Common myeloid progenitor, CD34-positive (primary cell): Measurements from ENCODE around the gene THAP10.

Experiments
- CTCF ChIA-PET: fragments of 350-600 bp; sonication (Branson Sonifier 250); formaldehyde crosslinking; loops from one replicate; lab custom pipeline; 2021; ENCODE audit warnings: antibody characterized with exemption; lab: Charles Lee
- POLR2A ChIA-PET: fragments of 350-600 bp; sonication (Branson Sonifier 250); formaldehyde crosslinking; loops from one replicate; lab custom pipeline; 2021; ENCODE audit warnings: antibody characterized with exemption; lab: Charles Lee
- DNase-seq, 3 donors: peaks; one replicate each; pipeline versions ENCODE4 v3.0.0 to v3.0.0-alpha.2; 2013
- H3K27ac ChIP-seq, 2 experiments: 1 replicate in 1 of 2; 2 replicates in 1 of 2; pipeline ENCODE4 v1.7.0; 2013; ENCODE audit warnings: inconsistent platforms in 2 of 2, low read length in 2 of 2, mild to moderate bottlenecking in 2 of 2, low read depth in 1 of 2, moderate library complexity in 1 of 2; ENCODE audit not compliant: severe bottlenecking in 2 of 2, insufficient read depth in 1 of 2, poor library complexity in 1 of 2
- H3K27me3 ChIP-seq, 5 experiments: replicated peaks in 2 of 5; 1 replicate in 3 of 5; 2 replicates in 2 of 5; pipeline versions ENCODE4 v1.6.1 to v1.7.0; 2013; ENCODE audit warnings: low read length in 4 of 5, mild to moderate bottlenecking in 2 of 5, moderate library complexity in 2 of 5, inconsistent platforms in 1 of 5; ENCODE audit not compliant: insufficient read depth in 5 of 5, control insufficient read depth in 4 of 5
- H3K36me3 ChIP-seq, 4 experiments: 1 replicate in 2 of 4; 2 replicates in 2 of 4; pipeline versions ENCODE4 v1.6.1 to v1.7.0; 2013; ENCODE audit warnings: low read length in 3 of 4, control low read depth in 1 of 4, mild to moderate bottlenecking in 1 of 4; ENCODE audit not compliant: control insufficient read depth in 4 of 4, insufficient read depth in 4 of 4
- H3K4me1 ChIP-seq, 4 experiments: 1 replicate in 3 of 4; 2 replicates in 1 of 4; pipeline versions ENCODE4 v1.6.1 to v1.7.1; 2013; ENCODE audit warnings: low read length in 3 of 4, mild to moderate bottlenecking in 3 of 4, control low read depth in 1 of 4, inconsistent platforms in 1 of 4, moderate library complexity in 1 of 4; ENCODE audit not compliant: control insufficient read depth in 4 of 4, insufficient read depth in 4 of 4; ENCODE audit errors: control extremely low read depth in 1 of 4
- H3K4me3 ChIP-seq, 7 experiments: 1 replicate in 4 of 7; 2 replicates in 3 of 7; pipeline versions ENCODE4 v1.5.1 to v1.7.0; 2013; ENCODE audit warnings: mild to moderate bottlenecking in 7 of 7, low read length in 6 of 7, moderate library complexity in 6 of 7, inconsistent platforms in 2 of 7, low read depth in 2 of 7, control low read depth in 1 of 7; ENCODE audit not compliant: insufficient read depth in 4 of 7, control insufficient read depth in 1 of 7; ENCODE audit errors: extremely low read depth in 1 of 7
- H3K9me3 ChIP-seq, 5 experiments: 1 replicate in 4 of 5; 2 replicates in 1 of 5; pipeline versions ENCODE4 v1.6.1 to v1.7.1; 2013; ENCODE audit warnings: low read length in 4 of 5, mild to moderate bottlenecking in 2 of 5, inconsistent platforms in 1 of 5, low read depth in 1 of 5, moderate library complexity in 1 of 5; ENCODE audit not compliant: control insufficient read depth in 4 of 5, insufficient read depth in 2 of 5; ENCODE audit errors: control extremely low read depth in 1 of 5
- WGBS: methylation state at CpG from one replicate; pipeline ENCODE4 v1.1.5; 2013; ENCODE audit not compliant: insufficient coverage; 5-methylcytosine and 5-hydroxymethylcytosine counted together

THAP10 gene

DNA sequence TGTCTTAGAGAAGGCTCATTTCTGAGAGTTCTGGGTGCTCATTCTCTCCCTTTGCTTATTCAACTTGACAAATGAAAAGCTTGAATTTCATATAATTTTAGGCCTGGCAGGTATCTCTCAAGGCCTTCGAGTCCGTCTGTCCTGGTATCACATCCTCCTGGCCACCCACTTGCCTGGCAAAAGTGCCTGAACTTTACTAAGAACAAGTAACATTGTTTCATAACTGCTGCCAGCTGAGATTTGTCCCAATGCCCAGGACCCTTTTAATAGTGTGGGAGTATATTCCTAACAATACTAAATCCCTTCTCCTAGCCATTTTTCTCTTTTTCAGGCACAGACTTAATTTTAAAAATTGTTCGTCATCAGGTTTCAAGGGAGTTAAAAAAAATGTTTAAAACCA, 56.4 kb downstream of the THAP10 start:
- POLR2A ChIA-PET, result interaction anchor here (0.5 kb wide), 1 partner anchor 58 kb away, joined by 3 read pairs; no protein-coding TSS in a partner anchor
- H3K9me3 ChIP-seq, result no peaks in the 10 kb centered on the region
- CTCF ChIA-PET, result interaction anchor here (1.1 to 1.4 kb wide), 2 partner anchors 10 to 11 kb away, joined by 3 to 4 read pairs; no protein-coding TSS in a partner anchor
- H3K27ac ChIP-seq, result no peak overlapping the region
- no peaks in the 10 kb centered on the region for H3K36me3 ChIP-seq
- H3K27me3 ChIP-seq, result no peaks in the 10 kb centered on the region
- H3K4me3 ChIP-seq, result no peak overlapping the region
- 100% methylated on average over 2 of the region's 3 CpGs for WGBS
- H3K4me1 ChIP-seq, result no peaks in the 10 kb centered on the region
- DNase-seq, result no peak

GRCh38 chr15:70835415-70835814, 56.8 kb downstream of the THAP10 start:
- Histone ChIP-seq H3K27ac (no peak overlapping the region), H3K9me3 (no peaks in the 10 kb centered on the region), H3K4me1 (no peaks in the 10 kb centered on the region), H3K4me3 (no peak overlapping the region), H3K36me3 (no peaks in the 10 kb centered on the region), H3K27me3 (no peaks in the 10 kb centered on the region)
- CTCF ChIA-PET, result interaction anchor here (1.1 to 1.4 kb wide), 2 partner anchors 10 to 11 kb away, joined by 3 to 4 read pairs; no protein-coding TSS in a partner anchor
- DNase-seq, result no peak
- WGBS, result 93% methylated on average over 3 of the region's 6 CpGs
- POLR2A ChIA-PET, result no interaction called here

DNA sequence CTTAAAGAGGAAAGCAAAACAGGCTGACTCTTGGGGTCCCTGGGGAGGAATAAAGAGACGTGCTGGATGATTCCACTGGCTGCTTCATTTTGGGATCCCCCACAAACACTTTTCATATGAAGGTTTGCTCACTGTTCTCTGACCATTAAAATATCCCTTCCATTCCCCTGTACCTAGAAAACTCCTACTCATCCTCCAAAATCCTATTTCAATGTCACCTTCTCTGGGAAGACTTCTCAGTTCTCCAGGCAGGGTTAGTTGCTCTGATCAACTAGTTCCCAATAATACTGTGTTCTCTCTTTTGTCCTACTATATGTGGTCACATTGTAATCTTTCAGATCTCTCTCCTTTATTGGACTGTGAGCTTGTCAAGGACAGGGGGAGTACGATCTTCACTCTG, 57.2 kb downstream of the THAP10 start:
- Histone ChIP-seq H3K4me3 (no peak overlapping the region), H3K9me3 (no peaks in the 10 kb centered on the region), H3K36me3 (no peaks in the 10 kb centered on the region), H3K27me3 (no peaks in the 10 kb centered on the region), H3K27ac (no peak overlapping the region), H3K4me1 (no peaks in the 10 kb centered on the region)
- 80% methylated on average over 1 of the region's 2 CpGs for WGBS
- ChIA-PET CTCF (interaction anchor here (1.1 to 1.4 kb wide), 2 partner anchors 10 to 11 kb away, joined by 3 to 4 read pairs; no protein-coding TSS in a partner anchor), POLR2A (no interaction called here)
- no peak for DNase-seq

DNA sequence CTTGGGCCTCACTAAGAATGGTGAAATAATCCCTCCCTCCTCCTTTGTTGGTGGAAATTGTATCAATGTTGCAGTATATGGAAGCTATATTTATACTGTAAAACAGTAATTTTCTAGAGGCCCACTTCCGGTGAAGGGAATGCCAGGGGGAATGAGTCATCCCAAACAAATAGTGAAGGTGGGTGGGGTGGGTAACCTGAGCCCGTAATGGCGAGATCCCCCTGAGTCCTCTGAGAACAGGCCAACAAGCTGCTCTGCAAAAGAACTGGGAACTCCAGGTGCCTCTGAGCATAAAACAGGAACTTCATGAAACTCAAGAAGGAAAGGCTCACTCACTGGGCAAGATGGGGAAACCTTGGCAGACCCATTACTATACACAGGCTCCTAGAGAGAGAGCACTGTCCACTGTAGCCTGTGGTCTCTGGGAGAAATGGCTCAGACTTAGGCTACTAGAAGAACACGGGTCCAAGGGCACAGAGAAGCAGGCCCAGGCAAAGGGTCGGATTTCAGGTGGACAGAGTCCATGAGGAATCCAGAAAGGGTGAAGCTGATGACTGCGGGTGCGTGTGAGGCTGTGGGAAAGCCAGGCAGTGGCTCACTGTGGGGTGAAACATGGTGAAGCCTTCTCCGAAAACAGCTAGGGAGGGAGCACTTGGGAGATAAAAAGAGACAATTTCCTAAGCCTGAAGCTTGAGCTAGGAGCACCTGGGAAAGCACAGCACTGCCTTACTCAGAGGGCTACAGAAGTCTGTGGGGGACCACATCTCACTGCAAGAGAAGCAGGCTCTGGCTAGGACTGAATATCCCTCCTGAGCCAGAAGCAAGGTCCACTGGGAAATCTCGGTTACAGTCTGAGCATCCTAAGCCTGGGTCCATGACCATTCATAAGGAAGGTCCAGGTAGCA, 58.1 kb downstream of the THAP10 start:
- H3K36me3 ChIP-seq, result no peaks in the 10 kb centered on the region
- H3K4me1 ChIP-seq, result no peaks in the 10 kb centered on the region
- peaks cover 0 to 2% (median 0%) of the 10 kb centered on the region in 5 experiments for H3K27me3 ChIP-seq
- DNase-seq, result peak in 1 of 3 donors; percentile 13
- no peak overlapping the region for H3K4me3 ChIP-seq
- CTCF ChIA-PET, result interaction anchor here (0.7 kb wide), 1 partner anchor 10 kb away, joined by 3 read pairs; no protein-coding TSS in a partner anchor
- 84% methylated on average over 8 of the region's 9 CpGs for WGBS
- H3K27ac ChIP-seq, result no peak overlapping the region
- POLR2A ChIA-PET, result interaction anchor here (0.6 kb wide), 1 partner anchor 84 kb away, joined by 3 read pairs; no protein-coding TSS in a partner anchor
- H3K9me3 ChIP-seq, result no peaks in the 10 kb centered on the region

DNA sequence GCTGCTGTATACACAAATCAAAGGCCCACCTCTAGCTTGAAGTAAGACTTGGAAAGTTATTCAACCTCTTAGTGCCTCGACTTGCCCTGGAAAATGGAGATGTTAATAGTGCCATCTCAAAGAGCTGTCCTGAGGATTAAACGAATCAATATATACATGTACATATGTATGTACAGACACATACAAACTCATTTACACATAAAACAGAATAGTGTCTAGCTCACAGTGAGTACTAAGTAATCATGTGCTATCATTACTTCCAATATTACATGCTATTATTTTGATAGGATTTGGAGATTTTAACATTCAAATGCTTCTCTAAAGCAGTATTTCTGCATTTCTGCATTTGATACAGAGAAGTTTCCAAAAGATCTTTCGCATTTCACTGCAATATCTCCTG, 58.8 kb downstream of the THAP10 start:
- no peaks in the 10 kb centered on the region for H3K36me3 ChIP-seq
- POLR2A ChIA-PET, result interaction anchor here (0.6 kb wide), 1 partner anchor 83 kb away, joined by 3 read pairs; no protein-coding TSS in a partner anchor
- H3K27ac ChIP-seq, result no peak overlapping the region
- CTCF ChIA-PET, result interaction anchor here (0.7 kb wide), 1 partner anchor 9 kb away, joined by 3 read pairs; no protein-coding TSS in a partner anchor
- no peak overlapping the region for H3K4me3 ChIP-seq
- no peaks in the 10 kb centered on the region for H3K4me1 ChIP-seq
- H3K27me3 ChIP-seq, result peaks cover 0 to 2% (median 0%) of the 10 kb centered on the region in 5 experiments
- no peak for DNase-seq
- no CpG with 5 or more reads among the region's 3 CpGs for WGBS
- no peaks in the 10 kb centered on the region for H3K9me3 ChIP-seq

DNA sequence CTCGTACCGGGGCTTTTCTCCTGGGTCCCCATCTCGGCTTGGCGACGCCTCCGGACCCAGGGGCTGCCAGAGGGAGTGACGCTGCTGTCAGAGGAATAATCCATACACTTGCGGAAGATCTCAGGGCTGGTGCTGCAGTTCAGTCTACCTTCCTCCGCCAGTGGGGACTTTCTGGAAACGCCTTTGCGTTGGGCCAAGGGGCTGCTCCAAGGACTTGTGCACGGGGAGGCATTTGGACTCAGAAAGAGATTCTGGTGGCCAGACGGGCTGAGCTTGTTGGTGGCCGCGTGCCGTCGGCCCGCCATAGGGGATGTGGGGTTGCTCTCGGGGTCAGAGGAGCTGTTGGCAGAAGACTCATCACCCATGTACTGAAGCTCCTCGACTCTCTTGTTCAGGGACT, 60.1 kb downstream of the THAP10 start:
- no peak for DNase-seq
- no peaks in the 10 kb centered on the region for H3K36me3 ChIP-seq
- no peaks in the 10 kb centered on the region for H3K4me1 ChIP-seq
- WGBS, result 97% methylated on average over 20 of the region's 20 CpGs
- no peak overlapping the region for H3K4me3 ChIP-seq
- H3K27me3 ChIP-seq, result peaks cover 0 to 2% (median 0%) of the 10 kb centered on the region in 5 experiments
- ChIA-PET POLR2A (no interaction called here), CTCF (no interaction called here)
- H3K27ac ChIP-seq, result no peak overlapping the region
- no peaks in the 10 kb centered on the region for H3K9me3 ChIP-seq
